PC-3 (cell line): Measurements from ENCODE around the gene RER1.

Source experiments
- EZH2 ChIP-seq: fragments of 300-600 bp; sonication (generic); IDR thresholded peaks from one replicate; pipeline ENCODE4 v1.6.1; 2017; ENCODE audit warnings: antibody characterized with exemption, mild to moderate bottlenecking, low read length; ENCODE audit not compliant: unreplicated experiment
- EZH2phosphoT487 ChIP-seq: fragments of 300-600 bp; sonication (generic); IDR thresholded peaks from 2 replicates; pipeline ENCODE4 v1.6.1; 2018; ENCODE audit warnings: mild to moderate bottlenecking, antibody characterized with exemption, low read length, borderline replicate concordance
- TF ChIP-seq, protein P1 (sequence below): fragments of 300-600 bp; sonication (generic); conservative IDR thresholded peaks from 2 replicates; pipeline ENCODE4 v1.5.1; 2017; ENCODE audit warnings: antibody characterized with exemption, low read depth, mild to moderate bottlenecking, low read length

DNA sequence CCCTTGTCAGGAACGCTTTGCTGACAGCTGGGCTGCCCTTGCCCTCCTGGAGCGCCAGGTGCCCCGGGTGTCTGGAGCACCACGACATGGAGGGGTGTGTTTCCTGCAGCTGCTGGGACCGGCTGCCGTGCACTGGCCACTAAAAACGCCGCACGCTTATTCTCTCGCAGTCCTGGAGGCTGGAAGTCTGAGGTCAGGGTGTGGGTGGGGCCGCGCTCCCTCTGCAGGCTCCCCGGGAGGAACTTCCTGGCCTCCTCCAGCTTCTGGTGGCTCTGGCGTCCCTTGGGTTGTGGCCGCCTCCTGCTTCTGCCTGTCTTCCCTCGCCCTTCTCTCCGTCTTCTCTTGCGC, 56.4 kb downstream of the RER1 start:
- TF ChIP-seq EZH2 (no peak), EZH2phosphoT487 (no peak)
- TF ChIP-seq, protein P1, sequence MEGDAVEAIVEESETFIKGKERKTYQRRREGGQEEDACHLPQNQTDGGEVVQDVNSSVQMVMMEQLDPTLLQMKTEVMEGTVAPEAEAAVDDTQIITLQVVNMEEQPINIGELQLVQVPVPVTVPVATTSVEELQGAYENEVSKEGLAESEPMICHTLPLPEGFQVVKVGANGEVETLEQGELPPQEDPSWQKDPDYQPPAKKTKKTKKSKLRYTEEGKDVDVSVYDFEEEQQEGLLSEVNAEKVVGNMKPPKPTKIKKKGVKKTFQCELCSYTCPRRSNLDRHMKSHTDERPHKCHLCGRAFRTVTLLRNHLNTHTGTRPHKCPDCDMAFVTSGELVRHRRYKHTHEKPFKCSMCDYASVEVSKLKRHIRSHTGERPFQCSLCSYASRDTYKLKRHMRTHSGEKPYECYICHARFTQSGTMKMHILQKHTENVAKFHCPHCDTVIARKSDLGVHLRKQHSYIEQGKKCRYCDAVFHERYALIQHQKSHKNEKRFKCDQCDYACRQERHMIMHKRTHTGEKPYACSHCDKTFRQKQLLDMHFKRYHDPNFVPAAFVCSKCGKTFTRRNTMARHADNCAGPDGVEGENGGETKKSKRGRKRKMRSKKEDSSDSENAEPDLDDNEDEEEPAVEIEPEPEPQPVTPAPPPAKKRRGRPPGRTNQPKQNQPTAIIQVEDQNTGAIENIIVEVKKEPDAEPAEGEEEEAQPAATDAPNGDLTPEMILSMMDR: no peak
